Fibroblast of the aortic adventitia (primary cell): ENCODE results near the gene GNAT3. TPM values are rescaled to one million over a fixed set of nuclear protein-coding genes. Genes with fewer than 3 reads are reported as not detected.

Experiments used
- DNase-seq: peaks from one replicate; pipeline ENCODE4 v3.0.0-alpha.2; 2010; ENCODE audit warnings: low read depth
- H3K4me3 ChIP-seq: 2 replicates; pipeline ENCODE4 v1.5.1; 2011; ENCODE audit warnings: low read depth, mild to moderate bottlenecking, control low read depth, low read length, moderate library complexity
- total RNA-seq: library from RNA; depleted of rRNA; stranded (reverse); fragments of >200 nt; gene quantifications from 2 replicates; pipeline ENCODE4 v1.2.3, GENCODE V29; 2012; ENCODE audit warnings: low replicate concordance
- TF ChIP-seq, protein P1 (sequence below): IDR thresholded peaks from 2 replicates; pipeline ENCODE4 v1.5.1; 2011; ENCODE audit warnings: mild to moderate bottlenecking, low read length, control low read depth, inconsistent platforms; ENCODE audit not compliant: insufficient read depth

Gene GNAT3
- total RNA-seq, 1 donor = not detected

DNA sequence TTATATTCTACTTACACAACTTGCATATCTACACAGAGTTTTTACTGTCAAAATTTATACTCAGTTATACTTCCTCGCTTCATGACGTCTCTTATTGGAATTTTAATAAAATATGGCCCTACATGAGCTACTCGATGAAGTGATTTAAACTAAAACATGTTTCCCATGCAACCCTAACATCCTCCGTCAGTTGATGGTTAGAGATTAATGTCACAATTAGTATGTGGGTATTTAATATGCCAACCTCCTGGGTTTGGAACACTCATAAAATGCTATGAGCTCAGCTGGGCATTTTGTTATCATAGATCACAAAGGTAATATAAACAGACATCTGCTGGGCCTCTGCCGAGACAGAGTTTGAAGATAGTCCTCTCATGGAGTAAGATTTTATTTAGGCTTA lies 66.5 kb downstream of the GNAT3 start:
- DNase-seq = no peak
- TF ChIP-seq, protein P1, sequence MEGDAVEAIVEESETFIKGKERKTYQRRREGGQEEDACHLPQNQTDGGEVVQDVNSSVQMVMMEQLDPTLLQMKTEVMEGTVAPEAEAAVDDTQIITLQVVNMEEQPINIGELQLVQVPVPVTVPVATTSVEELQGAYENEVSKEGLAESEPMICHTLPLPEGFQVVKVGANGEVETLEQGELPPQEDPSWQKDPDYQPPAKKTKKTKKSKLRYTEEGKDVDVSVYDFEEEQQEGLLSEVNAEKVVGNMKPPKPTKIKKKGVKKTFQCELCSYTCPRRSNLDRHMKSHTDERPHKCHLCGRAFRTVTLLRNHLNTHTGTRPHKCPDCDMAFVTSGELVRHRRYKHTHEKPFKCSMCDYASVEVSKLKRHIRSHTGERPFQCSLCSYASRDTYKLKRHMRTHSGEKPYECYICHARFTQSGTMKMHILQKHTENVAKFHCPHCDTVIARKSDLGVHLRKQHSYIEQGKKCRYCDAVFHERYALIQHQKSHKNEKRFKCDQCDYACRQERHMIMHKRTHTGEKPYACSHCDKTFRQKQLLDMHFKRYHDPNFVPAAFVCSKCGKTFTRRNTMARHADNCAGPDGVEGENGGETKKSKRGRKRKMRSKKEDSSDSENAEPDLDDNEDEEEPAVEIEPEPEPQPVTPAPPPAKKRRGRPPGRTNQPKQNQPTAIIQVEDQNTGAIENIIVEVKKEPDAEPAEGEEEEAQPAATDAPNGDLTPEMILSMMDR = no peak
- H3K4me3 ChIP-seq = no peak overlapping the region

GRCh38 chr7:80444811-80445210 lies 67.1 kb downstream of the GNAT3 start:
- no peak for DNase-seq
- no peak overlapping the region for H3K4me3 ChIP-seq
- TF ChIP-seq, protein P1 = no peak

GRCh38 chr7:80443325-80443724 lies 68.5 kb downstream of the GNAT3 start:
- TF ChIP-seq, protein P1 = no peak
- H3K4me3 ChIP-seq = no peak overlapping the region
- DNase-seq = peak; percentile 21

DNA sequence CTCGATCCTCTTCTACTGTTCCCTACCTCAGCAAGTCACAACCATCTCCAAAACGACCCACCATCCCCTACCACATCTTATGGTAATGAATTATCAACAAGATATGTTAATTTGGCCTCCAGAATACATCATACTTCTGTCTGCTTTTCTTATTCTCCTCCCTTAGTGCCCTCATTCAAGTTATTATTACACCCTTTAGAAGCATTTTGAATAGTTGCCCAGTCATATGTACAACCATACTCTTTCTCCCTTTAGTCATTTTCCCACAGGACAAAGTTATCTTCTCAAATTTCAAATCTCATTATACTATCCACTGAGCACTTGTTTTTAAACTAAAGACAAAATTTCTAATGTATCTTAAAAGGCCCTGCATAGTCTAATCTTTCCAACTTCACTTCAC lies 71.0 kb downstream of the GNAT3 start:
- H3K4me3 ChIP-seq = no peak overlapping the region
- TF ChIP-seq, protein P1 = no peak
- peak; percentile 70 for DNase-seq

DNA sequence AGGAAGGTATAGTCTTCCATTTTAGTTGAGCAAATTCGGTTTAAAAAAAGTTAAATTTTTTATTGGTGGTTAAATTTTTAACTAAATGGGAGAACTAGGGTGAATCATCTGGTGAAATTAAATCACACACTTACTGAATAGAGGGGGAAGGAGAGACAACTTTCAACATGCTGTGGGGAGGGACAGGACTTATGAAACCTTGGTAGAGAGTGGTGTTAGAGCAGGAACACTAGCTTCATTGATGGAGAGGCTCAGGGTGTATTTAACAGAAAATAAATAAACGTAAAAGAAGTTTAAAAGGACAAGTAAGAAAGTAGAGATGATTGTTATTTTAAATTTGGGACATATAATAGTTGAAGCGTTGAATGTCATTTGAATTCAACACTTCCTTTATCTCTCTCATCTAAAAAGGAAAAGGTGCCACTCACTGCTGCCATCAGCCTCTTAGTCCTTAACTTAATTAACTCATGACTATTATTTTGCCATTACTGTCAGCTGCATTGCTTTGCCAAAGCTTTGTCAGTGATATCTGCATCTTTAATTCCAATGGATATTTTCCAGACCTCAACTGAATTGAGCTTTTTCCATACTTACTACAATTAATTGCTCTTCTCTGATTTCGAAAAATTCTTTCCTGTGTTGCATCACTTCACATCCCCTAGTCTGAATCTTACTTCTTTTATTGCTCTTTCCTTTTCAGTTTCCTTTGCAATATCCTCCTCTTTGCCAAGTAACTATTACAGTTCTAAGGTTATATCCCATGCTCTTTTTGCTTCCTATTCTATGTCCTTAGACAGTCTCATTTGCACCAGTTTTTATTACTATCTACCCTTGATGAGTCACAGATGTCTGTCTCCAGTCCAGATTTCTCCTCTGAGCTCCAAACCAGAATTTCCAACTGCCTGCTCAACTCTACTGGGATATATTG lies 71.7 kb downstream of the GNAT3 start:
- DNase-seq = peak; percentile 83
- H3K4me3 ChIP-seq = no peak overlapping the region
- TF ChIP-seq, protein P1 = no peak

- H3K4me3 ChIP-seq = no peak overlapping the region
- TF ChIP-seq, protein P1 = no peak
- no peak for DNase-seq
These were observed 76.3 kb downstream of the GNAT3 start for GRCh38 chr7:80435521-80435920.
